ENCODE data around the gene ETS1.

- TF ChIP-seq CTCF (IDR thresholded peaks at IDR 0.05), result no peak
- TF ChIP-seq POLR2A (IDR thresholded peaks at IDR 0.05), result no peak
These were observed 71.3 kb downstream of the ETS1 start for GRCh38 chr11:128515826-128516778.

All from Peyer's patch (tissue), 4 donors.